HG03442 (cell line): Measurements from ENCODE around the gene SAMD7.
A peak's percentile ranks its signal among the peaks of the same experiment; 100 is the strongest.

Experiments
- ATAC-seq: cut with Tn5 transposase; IDR thresholded peaks from one replicate; pipeline ENCODE4 v1.9.1; 2021; ENCODE audit warnings: mild to moderate bottlenecking, moderate library complexity; ENCODE audit not compliant: unreplicated experiment

Gene SAMD7

GRCh38 chr3:169965562-169966427 lies 54.4 kb downstream of the SAMD7 start:
- ATAC-seq = peak; percentile 21

- peak; percentile 86 for ATAC-seq
Measured at GRCh38 chr3:169966428-169966950, 55.1 kb downstream of the SAMD7 start, which contains the start of gene SEC62. TSS of gene SEC62 (plus strand) at chr3:169966807. CDS start at chr3:169966823, 16 bp downstream.

GRCh38 chr3:169966951-169967915 lies 55.9 kb downstream of the SAMD7 start:
- ATAC-seq = peak; percentile 27

- no peak for ATAC-seq
Measured at GRCh38 chr3:169968224-169968885, 57.0 kb downstream of the SAMD7 start.

- no peak for ATAC-seq
Measured at GRCh38 chr3:169969174-169970095, 58.1 kb downstream of the SAMD7 start.

- no peak for ATAC-seq
Measured at GRCh38 chr3:169970847-169971246, 59.5 kb downstream of the SAMD7 start.

- ATAC-seq = no peak
Measured at GRCh38 chr3:169971522-169971921, 60.1 kb downstream of the SAMD7 start.

GRCh38 chr3:169980055-169980454 lies 68.7 kb downstream of the SAMD7 start:
- no peak for ATAC-seq

- no peak for ATAC-seq
Measured at GRCh38 chr3:169984292-169984691, 72.9 kb downstream of the SAMD7 start.
